Ishikawa (cell line): ENCODE results near the gene LSM10.

Source experiments
- NFIC ChIP-seq: IDR thresholded peaks from 2 replicates; pipeline ENCODE4 v1.6.1; 2012
- YY1 ChIP-seq: IDR thresholded peaks from 2 replicates; pipeline ENCODE4 v1.6.1; 2012; ENCODE audit warnings: low read depth
- TF ChIP-seq, protein P1 (sequence below): IDR thresholded peaks from 2 replicates; pipeline ENCODE4 v1.6.1; 2012

GRCh38 chr1:36346741-36347370 is 50.9 kb downstream of the LSM10 start:
- TF ChIP-seq, protein P1, sequence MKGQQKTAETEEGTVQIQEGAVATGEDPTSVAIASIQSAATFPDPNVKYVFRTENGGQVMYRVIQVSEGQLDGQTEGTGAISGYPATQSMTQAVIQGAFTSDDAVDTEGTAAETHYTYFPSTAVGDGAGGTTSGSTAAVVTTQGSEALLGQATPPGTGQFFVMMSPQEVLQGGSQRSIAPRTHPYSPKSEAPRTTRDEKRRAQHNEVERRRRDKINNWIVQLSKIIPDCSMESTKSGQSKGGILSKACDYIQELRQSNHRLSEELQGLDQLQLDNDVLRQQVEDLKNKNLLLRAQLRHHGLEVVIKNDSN = no peak
- TF ChIP-seq YY1 = no peak
- no peak for TF ChIP-seq NFIC
